NCI-H1436 treated with DMSO at 0.1 percent for 48 hours (cell line): Measurements from ENCODE around the gene RPS16.

Experiments
- DNase-seq: peaks from one replicate; lab custom pipeline; 2025; lab: John Stamatoyannopoulos, UW

The RPS16 gene

GRCh38 chr19:39385629-39386411 lies 49.9 kb downstream of the RPS16 start:
- DNase-seq: no peak

GRCh38 chr19:39384839-39385568 lies 50.7 kb downstream of the RPS16 start:
- DNase-seq: no peak
